Ishikawa (cell line): Measurements from ENCODE around the gene BCL2L13.

Experiments
- CEBPB ChIP-seq: IDR thresholded peaks from 2 replicates; pipeline ENCODE4 v1.6.1; 2012
- CREB1 ChIP-seq: IDR thresholded peaks from 2 replicates; pipeline ENCODE4 v1.6.1; 2012; ENCODE audit warnings: low read depth
- EGR1 ChIP-seq: IDR thresholded peaks from 2 replicates; pipeline ENCODE4 v1.6.1; 2012
- EP300 ChIP-seq: IDR thresholded peaks from 2 replicates; pipeline ENCODE4 v1.6.1; 2012; ENCODE audit warnings: borderline replicate concordance
- NFIC ChIP-seq: IDR thresholded peaks from 2 replicates; pipeline ENCODE4 v1.6.1; 2012
- RAD21 ChIP-seq: IDR thresholded peaks from 2 replicates; pipeline ENCODE4 v1.6.1; 2012; ENCODE audit warnings: low read depth
- TAF1 ChIP-seq: IDR thresholded peaks from 2 replicates; pipeline ENCODE4 v1.6.1; 2012; ENCODE audit warnings: low read depth, mild to moderate bottlenecking
- TCF12 ChIP-seq: IDR thresholded peaks from 2 replicates; pipeline ENCODE4 v1.6.1; 2012; ENCODE audit warnings: low read depth
- TEAD4 ChIP-seq: IDR thresholded peaks from 2 replicates; pipeline ENCODE4 v1.6.1; 2012
- USF1 ChIP-seq: IDR thresholded peaks from 2 replicates; pipeline ENCODE4 v1.6.1; 2012
- YY1 ChIP-seq: IDR thresholded peaks from 2 replicates; pipeline ENCODE4 v1.6.1; 2012; ENCODE audit warnings: low read depth
- ZBTB7A ChIP-seq: IDR thresholded peaks from 2 replicates; pipeline ENCODE4 v1.6.1; 2012; ENCODE audit warnings: low read depth
- TF ChIP-seq, protein P1 (sequence below): IDR thresholded peaks from 2 replicates; pipeline ENCODE4 v1.6.1; 2012
- TF ChIP-seq, protein P2 (sequence below): IDR thresholded peaks from 2 replicates; pipeline ENCODE4 v1.6.1; 2012; ENCODE audit warnings: low read depth, mild to moderate bottlenecking

GRCh38 chr22:17607891-17608521 lies 30.6 kb upstream of the BCL2L13 start:
- TF ChIP-seq YY1 (no peak), EGR1 (no peak), EP300 (no peak), TAF1 (no peak), USF1 (no peak), TCF12 (no peak), CREB1 (no peak), ZBTB7A (no peak), RAD21 (no peak), TEAD4 (no peak), NFIC (no peak), CEBPB (no peak)
- TF ChIP-seq, protein P1, sequence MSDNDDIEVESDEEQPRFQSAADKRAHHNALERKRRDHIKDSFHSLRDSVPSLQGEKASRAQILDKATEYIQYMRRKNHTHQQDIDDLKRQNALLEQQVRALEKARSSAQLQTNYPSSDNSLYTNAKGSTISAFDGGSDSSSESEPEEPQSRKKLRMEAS, result no peak
- TF ChIP-seq, protein P2, sequence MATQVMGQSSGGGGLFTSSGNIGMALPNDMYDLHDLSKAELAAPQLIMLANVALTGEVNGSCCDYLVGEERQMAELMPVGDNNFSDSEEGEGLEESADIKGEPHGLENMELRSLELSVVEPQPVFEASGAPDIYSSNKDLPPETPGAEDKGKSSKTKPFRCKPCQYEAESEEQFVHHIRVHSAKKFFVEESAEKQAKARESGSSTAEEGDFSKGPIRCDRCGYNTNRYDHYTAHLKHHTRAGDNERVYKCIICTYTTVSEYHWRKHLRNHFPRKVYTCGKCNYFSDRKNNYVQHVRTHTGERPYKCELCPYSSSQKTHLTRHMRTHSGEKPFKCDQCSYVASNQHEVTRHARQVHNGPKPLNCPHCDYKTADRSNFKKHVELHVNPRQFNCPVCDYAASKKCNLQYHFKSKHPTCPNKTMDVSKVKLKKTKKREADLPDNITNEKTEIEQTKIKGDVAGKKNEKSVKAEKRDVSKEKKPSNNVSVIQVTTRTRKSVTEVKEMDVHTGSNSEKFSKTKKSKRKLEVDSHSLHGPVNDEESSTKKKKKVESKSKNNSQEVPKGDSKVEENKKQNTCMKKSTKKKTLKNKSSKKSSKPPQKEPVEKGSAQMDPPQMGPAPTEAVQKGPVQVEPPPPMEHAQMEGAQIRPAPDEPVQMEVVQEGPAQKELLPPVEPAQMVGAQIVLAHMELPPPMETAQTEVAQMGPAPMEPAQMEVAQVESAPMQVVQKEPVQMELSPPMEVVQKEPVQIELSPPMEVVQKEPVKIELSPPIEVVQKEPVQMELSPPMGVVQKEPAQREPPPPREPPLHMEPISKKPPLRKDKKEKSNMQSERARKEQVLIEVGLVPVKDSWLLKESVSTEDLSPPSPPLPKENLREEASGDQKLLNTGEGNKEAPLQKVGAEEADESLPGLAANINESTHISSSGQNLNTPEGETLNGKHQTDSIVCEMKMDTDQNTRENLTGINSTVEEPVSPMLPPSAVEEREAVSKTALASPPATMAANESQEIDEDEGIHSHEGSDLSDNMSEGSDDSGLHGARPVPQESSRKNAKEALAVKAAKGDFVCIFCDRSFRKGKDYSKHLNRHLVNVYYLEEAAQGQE, result no peak
